ENCODE data around the gene KLF7. TPM values are rescaled to one million over a fixed set of nuclear protein-coding genes. Genes with fewer than 3 reads are reported as not detected.
A peak's percentile ranks its signal among the peaks of the same experiment; 100 is the strongest.

KLF7 gene
- total and polyA plus RNA-seq, 4 donors = 1.9 to 11.5 (median 4.5) TPM

DNA sequence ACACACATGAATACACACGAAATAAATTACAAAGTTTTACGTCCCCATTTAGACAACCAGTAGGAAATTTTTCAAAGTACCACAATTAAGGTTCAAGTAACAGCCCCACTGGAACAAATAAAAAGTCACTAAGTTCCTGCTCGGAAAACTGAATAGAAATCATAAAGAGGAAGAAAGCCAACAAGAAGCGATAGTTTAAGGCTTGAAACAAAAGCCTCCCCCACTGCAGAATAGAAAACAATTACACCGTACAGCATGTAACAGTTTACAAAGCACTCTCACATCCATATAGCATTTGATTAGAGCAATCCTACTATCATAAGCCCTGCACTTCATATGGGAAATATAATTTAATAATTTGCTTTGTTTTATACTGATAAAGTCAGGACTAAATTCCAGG is 15.5 kb downstream of the KLF7 start:
- H3K4me1 ChIP-seq (ENCODE audit: control insufficient read depth in 4 of 4, insufficient read depth in 4 of 4, low read length in 3 of 4) = peaks cover 0 to under 1% (median under 1%) of the 10 kb centered on the region in 4 donors
- WGBS = 80% methylated on average over 5 of the region's 5 CpGs
- no peak for DNase-seq (ENCODE audit: low spot score)
- H3K36me3 ChIP-seq (ENCODE audit: control insufficient read depth in 4 of 4, insufficient read depth in 3 of 4, low read depth in 1 of 4, low read length in 3 of 4) = peaks cover 0 to 3% (median under 1%) of the 10 kb centered on the region in 4 donors
- TF ChIP-seq EGR1 (IDR thresholded peaks at IDR 0.05; ENCODE audit: low read depth in 2 of 2) (no peak), SP1 (IDR thresholded peaks at IDR 0.05) (no peak), YY1 (IDR thresholded peaks at IDR 0.05) (no peak), HNF4G (IDR thresholded peaks at IDR 0.05) (no peak), FOXA2 (IDR thresholded peaks at IDR 0.05) (no peak), TAF1 (conservative IDR thresholded peaks at IDR 0.05) (no peak)
- TF ChIP-seq, protein P1, sequence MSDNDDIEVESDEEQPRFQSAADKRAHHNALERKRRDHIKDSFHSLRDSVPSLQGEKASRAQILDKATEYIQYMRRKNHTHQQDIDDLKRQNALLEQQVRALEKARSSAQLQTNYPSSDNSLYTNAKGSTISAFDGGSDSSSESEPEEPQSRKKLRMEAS (IDR thresholded peaks at IDR 0.05) = no peak
- TF ChIP-seq, protein P2, sequence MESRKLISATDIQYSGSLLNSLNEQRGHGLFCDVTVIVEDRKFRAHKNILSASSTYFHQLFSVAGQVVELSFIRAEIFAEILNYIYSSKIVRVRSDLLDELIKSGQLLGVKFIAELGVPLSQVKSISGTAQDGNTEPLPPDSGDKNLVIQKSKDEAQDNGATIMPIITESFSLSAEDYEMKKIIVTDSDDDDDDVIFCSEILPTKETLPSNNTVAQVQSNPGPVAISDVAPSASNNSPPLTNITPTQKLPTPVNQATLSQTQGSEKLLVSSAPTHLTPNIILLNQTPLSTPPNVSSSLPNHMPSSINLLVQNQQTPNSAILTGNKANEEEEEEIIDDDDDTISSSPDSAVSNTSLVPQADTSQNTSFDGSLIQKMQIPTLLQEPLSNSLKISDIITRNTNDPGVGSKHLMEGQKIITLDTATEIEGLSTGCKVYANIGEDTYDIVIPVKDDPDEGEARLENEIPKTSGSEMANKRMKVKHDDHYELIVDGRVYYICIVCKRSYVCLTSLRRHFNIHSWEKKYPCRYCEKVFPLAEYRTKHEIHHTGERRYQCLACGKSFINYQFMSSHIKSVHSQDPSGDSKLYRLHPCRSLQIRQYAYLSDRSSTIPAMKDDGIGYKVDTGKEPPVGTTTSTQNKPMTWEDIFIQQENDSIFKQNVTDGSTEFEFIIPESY (IDR thresholded peaks at IDR 0.05) = no peak
- TF ChIP-seq, protein P3, sequence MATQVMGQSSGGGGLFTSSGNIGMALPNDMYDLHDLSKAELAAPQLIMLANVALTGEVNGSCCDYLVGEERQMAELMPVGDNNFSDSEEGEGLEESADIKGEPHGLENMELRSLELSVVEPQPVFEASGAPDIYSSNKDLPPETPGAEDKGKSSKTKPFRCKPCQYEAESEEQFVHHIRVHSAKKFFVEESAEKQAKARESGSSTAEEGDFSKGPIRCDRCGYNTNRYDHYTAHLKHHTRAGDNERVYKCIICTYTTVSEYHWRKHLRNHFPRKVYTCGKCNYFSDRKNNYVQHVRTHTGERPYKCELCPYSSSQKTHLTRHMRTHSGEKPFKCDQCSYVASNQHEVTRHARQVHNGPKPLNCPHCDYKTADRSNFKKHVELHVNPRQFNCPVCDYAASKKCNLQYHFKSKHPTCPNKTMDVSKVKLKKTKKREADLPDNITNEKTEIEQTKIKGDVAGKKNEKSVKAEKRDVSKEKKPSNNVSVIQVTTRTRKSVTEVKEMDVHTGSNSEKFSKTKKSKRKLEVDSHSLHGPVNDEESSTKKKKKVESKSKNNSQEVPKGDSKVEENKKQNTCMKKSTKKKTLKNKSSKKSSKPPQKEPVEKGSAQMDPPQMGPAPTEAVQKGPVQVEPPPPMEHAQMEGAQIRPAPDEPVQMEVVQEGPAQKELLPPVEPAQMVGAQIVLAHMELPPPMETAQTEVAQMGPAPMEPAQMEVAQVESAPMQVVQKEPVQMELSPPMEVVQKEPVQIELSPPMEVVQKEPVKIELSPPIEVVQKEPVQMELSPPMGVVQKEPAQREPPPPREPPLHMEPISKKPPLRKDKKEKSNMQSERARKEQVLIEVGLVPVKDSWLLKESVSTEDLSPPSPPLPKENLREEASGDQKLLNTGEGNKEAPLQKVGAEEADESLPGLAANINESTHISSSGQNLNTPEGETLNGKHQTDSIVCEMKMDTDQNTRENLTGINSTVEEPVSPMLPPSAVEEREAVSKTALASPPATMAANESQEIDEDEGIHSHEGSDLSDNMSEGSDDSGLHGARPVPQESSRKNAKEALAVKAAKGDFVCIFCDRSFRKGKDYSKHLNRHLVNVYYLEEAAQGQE (IDR thresholded peaks at IDR 0.05) = no peak
- H3K27ac ChIP-seq (ENCODE audit: low read depth in 1 of 2, low read length in 2 of 2) = no peak overlapping the region
- H3K9me3 ChIP-seq (ENCODE audit: control insufficient read depth in 4 of 4, low read length in 3 of 4) = no peaks in the 10 kb centered on the region
- H3K27me3 ChIP-seq (ENCODE audit: control insufficient read depth in 4 of 4, insufficient read depth in 4 of 4, low read length in 3 of 4) = no peaks in the 10 kb centered on the region
- no peak overlapping the region for H3K9ac ChIP-seq (ENCODE audit: low read depth in 1 of 2, low read length in 2 of 2)
- H3K4me3 ChIP-seq (ENCODE audit: low read depth in 1 of 3, low read length in 3 of 3) = no peak overlapping the region

DNA sequence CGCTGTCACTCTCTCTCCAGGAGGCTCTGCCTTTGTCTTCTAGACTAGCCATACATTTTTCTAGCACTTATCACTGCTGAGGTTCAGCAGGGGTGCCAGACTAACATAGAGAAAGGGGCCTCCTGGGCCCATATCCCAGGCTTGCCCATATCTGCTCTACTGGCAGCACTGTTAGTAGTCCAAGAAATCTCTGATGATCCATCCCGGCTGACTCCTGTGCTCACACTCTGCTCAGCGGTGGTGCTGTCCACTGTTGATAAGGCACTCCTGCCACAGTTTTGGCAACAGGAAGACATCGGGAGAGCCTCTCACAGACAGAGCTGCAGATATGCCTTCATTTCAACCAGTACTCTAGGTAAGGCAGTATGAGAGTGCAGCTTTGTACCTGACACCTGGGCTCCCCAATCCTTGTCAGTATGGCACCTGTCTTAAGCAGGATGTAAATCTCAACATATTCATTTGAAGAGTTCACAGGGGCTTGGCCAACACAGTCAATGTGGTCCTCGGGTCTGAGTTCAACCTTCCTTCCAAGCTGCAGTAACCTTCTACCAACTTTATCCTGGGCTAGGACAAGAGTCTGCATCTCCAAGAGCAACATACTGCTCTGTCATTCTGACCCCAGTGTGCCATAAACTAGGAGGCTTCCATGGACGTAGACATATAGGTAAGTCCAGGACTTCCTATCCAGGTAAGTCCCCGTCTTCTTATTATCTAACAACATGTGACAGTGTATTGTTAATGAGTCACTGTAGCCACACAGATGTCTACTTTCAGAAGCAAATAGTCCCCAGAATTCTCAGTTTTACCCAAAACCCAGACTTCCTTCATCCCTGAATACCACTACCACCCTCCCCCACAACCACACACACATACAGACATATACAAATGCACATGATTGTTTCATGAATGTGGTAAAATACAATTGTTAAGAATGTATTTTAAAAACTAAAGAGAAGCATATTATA is 16.2 kb downstream of the KLF7 start:
- TF ChIP-seq GABPA (IDR thresholded peaks at IDR 0.05 in 1 of 2, conservative IDR thresholded peaks at IDR 0.05 in 1 of 2) (no peak), FOXA2 (IDR thresholded peaks at IDR 0.05) (no peak)
- TF ChIP-seq, protein P3 (IDR thresholded peaks at IDR 0.05) = peak; percentile 44
- H3K4me3 ChIP-seq (ENCODE audit: low read depth in 1 of 3, low read length in 3 of 3) = no peak overlapping the region
- H3K27me3 ChIP-seq (ENCODE audit: control insufficient read depth in 4 of 4, insufficient read depth in 4 of 4, low read length in 3 of 4) = no peaks in the 10 kb centered on the region
- WGBS = 85% methylated on average over 7 of the region's 7 CpGs
- DNase-seq (ENCODE audit: low spot score) = no peak
- H3K36me3 ChIP-seq (ENCODE audit: control insufficient read depth in 4 of 4, insufficient read depth in 3 of 4, low read depth in 1 of 4, low read length in 3 of 4) = peaks cover 0 to 3% (median under 1%) of the 10 kb centered on the region in 4 donors
- no peak overlapping the region for H3K9ac ChIP-seq (ENCODE audit: low read depth in 1 of 2, low read length in 2 of 2)
- no peaks in the 10 kb centered on the region for H3K4me1 ChIP-seq (ENCODE audit: control insufficient read depth in 4 of 4, insufficient read depth in 4 of 4, low read length in 3 of 4)
- no peak overlapping the region for H3K27ac ChIP-seq (ENCODE audit: low read depth in 1 of 2, low read length in 2 of 2)
- H3K9me3 ChIP-seq (ENCODE audit: control insufficient read depth in 4 of 4, low read length in 3 of 4) = no peaks in the 10 kb centered on the region

All from liver (tissue), 9 donors.